Measurements from ENCODE around the gene NAPEPLD.
"Not testable (repeated sequence)": the region's sequence is repeated elsewhere in the genome, so short reads cannot be mapped to it uniquely, and the experiment has no call there.

NAPEPLD gene

DNA sequence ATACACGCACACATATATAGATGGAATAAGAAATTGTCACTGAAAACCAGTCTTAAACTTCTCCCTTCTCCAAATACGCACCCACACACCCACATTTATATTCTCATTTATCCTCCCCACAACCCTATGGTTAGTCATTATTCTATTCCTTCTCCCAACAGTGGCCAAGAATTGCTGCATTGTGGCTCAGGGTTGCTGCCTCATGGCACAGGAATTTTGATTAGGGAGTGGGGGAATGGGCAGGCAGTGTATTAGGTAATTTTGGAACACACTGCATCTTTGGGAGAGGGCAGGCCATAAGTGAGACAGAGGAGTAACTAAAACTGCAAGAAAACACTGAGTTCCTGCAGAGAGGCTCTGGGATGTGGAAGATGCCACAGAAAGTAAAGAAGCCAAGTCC is 35.7 kb downstream of the NAPEPLD start:
- DNase-seq (ENCODE audit: low spot score) = no peak

DNA sequence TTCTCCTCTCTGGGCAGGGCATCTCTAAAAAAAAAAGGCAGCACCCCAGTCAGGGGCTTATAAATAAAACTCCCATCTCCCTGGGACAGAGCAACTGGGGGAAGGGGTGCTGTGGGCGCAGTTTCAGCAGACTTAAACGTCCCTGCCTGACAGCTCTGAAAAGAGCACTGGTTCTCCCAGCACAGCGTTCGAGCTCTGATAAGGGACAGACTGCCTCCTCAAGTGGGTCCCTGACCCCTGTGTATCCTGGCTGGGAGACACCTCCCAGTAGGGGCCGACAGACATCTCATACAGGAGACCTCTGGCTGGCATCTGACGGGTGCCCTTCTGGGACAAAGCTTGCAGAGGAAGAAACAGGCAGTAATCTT is 42.2 kb downstream of the NAPEPLD start:
- DNase-seq (ENCODE audit: low spot score) = not testable (repeated sequence)

DNA sequence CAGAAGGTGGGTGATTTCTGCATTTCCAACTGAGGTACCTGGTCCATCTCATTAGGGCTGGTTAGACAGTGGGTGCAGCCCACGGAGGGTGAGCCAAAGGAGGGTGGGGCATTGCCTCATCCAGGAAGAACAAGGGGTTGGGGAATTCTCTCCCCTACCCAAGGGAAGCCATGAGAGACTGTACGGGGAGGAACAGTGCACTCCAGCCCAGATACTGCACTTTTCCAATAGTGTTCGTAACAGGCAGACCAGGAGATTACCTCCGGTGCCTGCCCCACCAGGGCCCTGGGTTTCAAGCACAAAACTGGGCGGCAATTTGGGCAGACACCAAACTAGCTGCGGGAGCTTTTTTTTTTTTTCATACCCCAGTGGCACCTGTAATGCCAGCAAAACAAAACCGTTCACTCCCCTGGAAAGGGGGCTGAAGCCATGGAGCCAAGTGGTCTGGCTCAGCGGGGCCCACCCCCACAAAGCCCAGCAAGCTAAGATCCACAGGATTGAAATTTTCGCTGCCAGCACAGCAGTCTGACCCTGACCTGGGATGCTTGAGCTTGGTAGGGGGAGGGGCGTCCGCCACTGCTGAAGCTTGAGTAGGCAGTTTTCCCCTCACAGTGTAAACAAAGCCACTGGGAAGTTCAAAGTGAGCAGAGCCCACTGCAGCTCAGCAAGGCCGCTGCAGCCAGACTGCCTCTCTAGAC is 42.7 kb downstream of the NAPEPLD start:
- DNase-seq (ENCODE audit: low spot score) = peak; percentile 11

DNA sequence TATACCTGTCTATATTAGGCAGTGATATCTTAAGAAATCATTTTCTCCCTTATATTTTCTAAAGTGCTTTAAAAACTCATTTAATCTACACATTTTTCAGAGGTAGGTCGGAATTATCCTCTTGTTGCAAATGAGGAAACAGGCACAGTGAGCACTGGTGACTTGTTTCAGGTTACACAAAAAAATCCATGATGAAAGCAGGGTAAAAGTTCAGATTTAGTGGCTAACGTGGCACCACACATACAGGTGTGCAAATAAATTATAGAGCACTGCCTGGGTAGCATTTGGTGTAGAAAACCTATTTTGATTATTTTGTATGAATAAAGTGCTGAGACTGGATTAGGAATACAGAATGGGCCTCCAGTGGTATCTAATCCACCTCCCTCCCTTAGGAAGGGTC is 47.4 kb downstream of the NAPEPLD start:
- DNase-seq (ENCODE audit: low spot score) = no peak

DNA sequence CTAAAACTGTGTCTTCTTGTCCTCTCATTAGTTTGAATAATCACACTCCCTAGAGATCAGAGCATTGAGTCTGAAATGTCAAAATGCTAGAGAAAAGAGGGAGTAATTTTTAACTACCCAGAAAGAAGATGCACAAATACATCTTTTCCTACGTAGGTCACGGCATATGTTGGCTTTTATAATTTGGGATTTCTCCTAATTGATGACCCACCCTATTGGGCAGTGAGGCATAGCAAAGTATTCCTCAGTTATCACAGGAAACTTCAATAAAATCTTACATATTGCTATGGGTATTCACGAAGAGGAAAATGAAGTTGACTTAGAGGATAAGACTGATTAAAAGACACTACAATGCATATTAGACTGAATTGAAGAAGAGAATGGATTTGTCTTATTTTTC is 48.6 kb downstream of the NAPEPLD start:
- no peak for DNase-seq (ENCODE audit: low spot score)

DNA sequence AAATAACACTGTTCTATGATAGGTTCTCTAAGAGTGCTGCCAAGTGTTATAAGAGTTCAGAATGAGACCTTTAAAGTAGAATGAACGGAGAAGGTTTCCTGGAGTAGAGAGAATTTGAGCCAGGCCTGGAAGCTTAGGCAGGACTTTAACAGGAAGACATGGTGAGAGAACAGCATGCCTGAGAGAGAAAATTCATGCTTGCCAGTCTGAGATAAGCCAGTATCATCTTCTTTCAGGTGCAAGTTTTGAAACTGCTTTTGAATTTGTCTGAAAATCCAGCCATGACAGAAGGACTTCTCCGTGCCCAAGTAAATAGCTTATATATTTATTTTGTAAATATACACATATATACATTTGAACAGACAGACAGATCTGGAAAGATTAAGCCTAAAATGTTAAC is 51.9 kb downstream of the NAPEPLD start:
- DNase-seq (ENCODE audit: low spot score) = no peak

DNA sequence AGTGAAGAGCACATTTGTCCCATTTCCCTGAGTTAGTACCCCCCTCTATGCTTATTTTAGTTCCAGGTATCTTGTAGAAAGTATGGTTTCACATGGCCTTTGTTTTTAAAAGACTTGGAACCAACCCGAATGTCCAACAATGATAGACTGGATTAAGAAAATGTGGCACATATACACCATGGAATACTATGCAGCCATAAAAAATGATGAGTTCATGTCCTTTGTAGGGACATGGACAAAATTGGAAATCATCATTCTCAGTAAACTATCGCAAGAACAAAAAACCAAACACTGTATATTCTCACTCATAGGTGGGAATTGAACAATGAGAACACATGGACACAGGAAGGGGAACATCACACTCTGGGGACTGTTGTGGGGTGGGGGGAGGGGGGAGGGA is 53.3 kb downstream of the NAPEPLD start:
- not testable (repeated sequence) for DNase-seq (ENCODE audit: low spot score)

DNA sequence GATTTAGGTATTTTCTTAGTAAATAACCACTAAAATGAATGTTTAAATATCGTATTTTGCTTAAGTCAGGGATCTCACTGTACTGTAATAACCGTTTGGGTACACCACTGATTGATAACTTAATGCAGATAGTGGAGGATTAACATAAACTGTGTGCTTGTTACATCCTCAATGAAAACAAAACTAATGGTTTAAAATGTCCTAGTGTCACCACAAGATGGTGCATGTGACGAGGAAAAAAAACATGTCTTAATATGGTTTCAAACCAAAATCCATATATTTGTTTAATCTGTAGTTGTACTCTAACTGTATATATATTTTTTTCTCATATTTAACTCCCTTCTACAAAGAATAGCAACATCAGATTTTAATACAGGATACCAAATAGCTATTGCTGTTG is 54.8 kb downstream of the NAPEPLD start:
- DNase-seq (ENCODE audit: low spot score) = no peak

DNA sequence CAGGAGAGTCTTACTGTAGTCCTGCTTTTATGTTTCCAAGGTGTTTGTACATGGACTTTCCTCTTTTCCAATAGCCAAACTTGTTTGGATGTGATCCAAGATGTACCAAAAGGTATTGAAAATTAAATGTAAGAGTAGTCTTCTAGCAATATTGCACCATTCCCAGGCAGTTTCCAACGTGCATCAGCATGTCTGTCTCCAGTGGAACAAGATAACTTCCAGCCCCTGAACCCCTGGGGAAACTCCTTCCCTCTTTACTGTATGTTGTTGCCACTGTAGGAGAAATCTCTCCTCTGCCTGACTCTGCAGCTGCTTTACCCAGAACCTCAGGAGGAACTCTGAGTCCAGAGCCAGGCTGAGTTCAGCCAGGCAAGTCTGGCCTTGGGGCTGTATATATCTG is 55.5 kb downstream of the NAPEPLD start:
- DNase-seq (ENCODE audit: low spot score) = no peak

DNA sequence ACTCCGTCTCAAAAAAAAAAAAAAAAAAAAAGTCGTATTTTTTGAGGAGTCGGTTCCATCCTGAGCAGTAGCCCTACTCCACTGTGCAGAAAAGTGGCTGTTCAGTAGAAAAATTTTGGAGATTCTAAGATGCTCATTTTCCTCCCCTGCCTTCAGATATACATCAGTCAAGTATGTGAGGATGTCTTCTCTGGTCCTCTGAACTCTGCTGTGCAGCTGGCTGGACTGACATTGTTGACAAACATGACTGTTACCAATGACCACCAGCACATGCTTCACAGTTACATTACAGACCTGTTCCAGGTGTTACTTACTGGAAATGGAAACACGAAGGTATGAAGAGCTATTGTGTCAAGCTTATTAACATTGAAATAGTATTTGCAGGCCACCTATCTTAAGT is 56.6 kb downstream of the NAPEPLD start:
- DNase-seq (ENCODE audit: low spot score) = not testable (repeated sequence)

DNA sequence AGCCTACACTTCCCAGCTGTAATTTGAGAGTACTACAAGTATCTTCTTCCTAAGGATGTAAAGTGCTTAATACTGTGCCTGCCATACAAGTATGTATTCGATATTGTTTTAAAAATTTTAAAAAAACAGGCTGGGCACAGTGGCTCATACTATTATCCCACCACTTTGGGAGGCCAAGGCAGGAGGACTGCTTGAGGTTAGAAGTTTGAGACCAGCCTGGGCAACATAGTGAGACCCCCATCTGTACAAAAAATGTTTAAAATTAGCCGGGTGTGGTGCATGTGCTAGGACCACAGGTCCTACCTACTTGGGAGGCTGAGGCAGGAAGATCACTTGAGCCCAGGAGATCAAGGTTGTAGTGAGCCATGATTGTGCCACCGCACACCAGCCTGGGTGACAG is 65.7 kb downstream of the NAPEPLD start:
- DNase-seq (ENCODE audit: low spot score) = no peak

DNA sequence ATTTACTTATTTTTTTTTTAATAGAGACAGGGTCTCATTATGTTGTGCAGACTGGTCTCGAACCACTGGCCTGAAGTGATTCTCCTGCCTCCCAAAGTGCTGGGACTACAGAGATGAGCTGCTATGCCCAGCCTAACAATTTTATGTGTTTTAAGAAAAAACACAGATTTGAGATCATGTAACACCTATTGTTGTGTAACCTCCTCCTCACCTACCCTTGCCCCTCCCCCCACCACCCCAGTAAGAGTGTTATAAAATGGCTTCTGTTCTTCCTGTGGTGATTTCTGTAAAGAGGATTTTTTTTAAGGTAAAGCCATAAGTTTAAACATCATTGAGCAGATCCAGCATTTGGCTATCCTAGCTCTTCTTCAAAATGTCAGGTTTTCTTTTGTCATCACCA is 66.4 kb downstream of the NAPEPLD start:
- DNase-seq (ENCODE audit: low spot score) = no peak

DNA sequence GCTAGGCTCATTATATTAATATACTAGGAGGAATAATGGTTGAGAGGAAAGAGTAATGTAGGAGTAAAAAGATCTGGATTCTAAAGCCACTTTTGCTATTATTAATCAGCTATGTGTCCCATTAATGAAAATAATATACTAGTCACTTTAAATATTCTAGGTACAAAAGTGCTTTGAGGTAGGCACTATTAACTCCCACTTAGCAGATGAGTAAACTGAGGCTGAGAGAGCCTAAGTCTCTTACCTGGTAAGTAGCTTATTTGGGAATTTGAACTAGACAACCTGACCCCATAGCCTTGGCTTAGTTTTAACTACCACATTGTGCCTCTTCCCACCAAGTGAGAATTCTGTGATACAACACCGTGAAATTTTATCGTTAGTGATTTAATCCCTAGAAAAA is 68.0 kb downstream of the NAPEPLD start:
- no peak for DNase-seq (ENCODE audit: low spot score)

DNA sequence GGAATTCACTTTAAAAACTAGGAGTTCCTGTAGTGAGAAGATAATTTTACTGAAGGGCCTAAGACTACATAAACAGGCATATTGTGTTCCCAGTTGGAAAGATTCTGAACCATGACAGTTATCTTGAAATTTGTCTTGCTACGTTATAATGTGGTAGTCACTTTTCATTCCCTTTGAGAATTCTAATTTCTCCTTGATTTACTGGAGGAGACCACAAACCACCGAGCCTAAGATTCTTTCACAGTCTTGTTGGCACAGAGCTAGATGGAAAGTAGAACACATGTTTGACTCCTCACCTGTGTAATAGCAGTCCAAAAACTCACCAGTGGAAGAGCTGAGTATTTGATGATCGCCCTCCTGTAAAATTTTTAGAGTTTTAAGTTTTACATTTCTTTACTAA is 69.1 kb downstream of the NAPEPLD start:
- DNase-seq (ENCODE audit: low spot score) = no peak

DNA sequence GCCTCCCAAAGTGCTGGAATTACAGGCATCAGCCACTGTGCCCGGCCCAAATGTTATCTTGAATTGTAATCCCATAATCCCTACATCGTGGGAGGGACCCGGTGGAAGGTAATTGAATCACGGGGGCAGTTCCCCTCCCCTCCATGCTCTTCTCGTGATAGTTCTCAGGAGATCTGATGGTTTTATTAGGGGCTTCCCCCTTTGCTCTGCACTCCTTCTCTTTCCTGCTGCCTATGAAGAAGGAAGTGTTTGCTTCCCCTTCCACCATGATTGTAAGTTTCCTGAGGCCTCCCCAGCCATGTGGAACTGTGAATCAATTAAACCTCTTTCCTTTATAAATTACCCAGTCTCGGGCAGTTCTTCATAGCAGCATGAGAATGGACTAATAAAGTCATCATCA is 70.7 kb downstream of the NAPEPLD start:
- DNase-seq (ENCODE audit: low spot score) = not testable (repeated sequence)

DNA sequence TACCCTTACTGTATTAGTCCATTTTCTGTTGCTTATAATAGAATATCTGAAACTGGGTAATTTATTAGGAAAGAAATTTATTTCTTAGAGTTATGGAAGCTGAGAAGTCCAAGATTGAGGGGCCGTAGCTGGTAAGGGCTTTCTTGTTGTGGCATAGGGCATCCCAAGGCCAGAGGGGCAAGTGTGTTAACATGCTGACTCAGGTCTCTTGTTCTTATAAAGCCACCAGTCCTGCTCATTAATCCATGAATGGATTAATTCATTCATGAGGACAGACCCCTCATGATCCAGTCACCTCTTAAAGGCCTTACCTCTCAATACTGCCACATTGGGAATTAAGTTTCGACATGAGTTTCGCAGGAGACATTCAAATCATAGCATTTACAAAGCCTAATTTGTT is 71.6 kb downstream of the NAPEPLD start:
- no peak for DNase-seq (ENCODE audit: low spot score)

DNA sequence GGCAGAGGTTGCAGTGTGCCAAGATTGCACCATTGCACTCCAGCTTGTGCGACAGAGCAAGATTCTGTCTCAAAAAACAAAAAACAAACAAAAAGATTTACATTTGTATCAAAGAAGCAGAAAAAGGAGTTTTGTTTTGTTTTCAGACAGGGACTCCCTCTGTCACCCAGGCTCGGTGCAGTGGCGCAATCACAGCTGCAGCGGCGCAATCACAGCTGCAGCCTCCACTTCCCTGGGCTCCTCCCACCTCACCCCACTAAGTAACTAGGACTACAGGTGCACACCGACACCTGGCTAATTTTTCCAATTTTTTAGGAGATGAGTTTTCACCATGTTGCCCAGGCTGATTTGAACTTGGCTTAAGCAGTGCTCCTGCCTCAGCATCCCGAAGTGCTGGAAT is 72.1 kb downstream of the NAPEPLD start:
- no peak for DNase-seq (ENCODE audit: low spot score)

DNA sequence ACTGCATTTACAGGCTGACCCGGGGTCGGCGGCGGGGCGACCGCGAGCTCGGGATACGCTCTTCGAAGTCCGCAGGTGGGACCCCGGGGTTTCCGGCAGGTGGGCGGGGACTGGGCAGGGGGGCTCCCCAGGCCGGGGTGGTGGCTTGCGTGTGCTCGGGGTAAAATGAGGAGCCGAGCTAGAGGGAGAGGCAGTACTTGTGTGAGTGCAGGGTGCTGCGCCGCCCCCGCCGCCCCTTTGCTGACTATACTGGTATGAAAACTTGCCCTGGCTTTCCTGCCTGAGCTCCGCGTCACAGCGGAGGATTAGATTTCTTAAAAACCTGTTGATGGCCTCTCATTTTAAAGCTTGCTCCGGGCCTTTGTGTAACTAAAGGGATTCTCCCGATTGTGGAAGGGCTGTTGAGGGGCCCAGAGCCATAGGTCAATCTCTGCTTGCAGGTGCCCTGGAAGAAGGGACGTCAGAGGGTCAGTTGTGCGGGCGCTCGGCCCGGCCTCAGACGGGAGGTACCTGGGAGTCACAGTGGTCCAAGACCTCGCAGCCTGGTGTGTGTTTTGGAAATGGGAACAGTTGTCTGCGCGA is 73.5 kb downstream of the NAPEPLD start:
- peak; percentile 67 for DNase-seq (ENCODE audit: low spot score)

DNA sequence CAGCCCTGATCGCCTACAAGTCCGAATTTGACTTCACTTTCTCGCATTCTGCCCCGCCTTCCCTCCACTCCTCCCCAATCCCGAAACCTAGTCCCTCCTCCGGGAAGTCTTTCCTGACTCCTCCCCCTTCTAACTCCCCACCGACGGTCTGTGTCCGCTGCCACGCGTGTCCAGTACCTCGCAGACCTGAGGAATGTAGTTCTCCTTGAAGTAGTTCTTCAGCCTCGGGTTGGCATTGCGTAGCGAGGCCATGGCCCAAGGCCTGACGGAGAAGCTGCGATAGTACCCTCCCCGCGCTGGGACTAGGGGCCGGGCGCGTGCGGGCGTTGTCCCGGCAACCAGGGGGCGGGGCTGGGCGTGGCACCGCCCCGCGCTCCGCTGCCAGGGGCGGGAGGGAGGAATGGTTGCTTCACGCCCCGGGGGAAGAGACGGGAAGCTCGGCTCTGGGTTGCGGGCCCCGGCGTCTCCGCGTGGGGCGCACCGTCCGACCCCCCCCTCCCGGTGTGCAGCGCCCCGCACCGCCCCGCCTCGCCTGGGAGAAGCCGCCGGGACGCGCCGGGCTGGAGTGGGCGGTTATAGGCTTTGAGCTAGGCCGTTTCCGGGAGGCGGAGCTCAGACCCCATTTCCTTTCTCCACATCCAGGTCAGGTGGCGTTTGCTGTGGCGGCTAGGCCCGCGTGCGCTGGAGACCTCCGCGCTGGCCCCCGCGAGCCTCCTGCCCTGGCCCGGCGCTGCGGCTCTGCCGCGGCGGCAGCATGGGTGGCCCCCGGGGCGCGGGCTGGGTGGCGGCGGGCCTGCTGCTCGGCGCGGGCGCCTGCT is 74.2 kb downstream of the NAPEPLD start, which contains the start of the genes ARMC10 and FBXL13:
Gene ARMC10 (plus strand): TSS at position 622 of the 818 bp plus-strand sequence. CDS start 133 bp downstream, at position 755.
Gene FBXL13 (minus strand): TSS at position 278 of the 818 bp plus-strand sequence.
- peak; percentile 92 for DNase-seq (ENCODE audit: low spot score)

DNA sequence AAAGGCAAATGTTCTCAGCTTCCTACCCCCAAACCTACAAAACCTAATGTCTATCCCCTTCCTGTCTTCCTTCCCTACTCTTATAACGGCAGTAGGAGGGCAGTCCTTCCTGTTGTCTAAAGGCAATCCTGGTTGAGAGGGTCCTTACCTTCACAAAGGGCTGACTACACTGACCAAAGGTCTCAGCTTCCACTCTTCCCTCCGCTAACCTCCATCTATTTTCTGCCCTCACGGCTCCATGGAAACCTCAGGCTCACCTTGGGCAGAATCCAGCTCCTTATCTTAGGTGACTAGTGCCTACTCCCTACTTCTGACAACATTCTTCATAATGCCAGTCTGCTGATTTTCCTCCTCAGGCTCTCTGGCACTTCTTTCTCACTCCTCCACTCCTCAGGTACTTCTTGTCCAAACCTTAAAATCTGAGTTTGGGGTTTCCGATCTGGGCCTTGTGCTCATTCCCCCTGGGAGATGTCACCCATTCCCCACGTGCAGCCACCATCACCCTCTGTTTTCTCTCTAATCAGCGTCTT is 74.8 kb downstream of the NAPEPLD start:
- DNase-seq (ENCODE audit: low spot score) = peak; percentile 14

DNA sequence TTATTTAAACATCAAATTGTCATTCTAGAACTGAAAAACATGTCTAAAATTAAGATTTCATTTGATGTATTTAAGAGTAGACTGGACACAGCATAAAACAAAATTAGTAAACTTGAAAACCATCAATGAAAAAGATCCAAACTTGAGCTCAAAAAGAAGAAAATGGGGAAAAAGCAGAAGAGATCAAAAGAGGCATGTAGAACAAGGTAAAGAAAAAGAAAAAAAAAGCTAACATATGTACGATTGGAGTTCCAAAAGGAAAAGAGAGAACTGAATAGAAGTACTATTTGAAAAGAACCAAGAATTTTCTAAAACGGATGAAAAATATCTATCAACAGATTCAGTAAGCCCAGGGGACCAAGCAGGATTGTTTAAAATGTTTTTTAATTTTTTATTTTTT is 77.9 kb downstream of the NAPEPLD start:
- no peak for DNase-seq (ENCODE audit: low spot score)

All from SK-N-DZ (cell line).